Vagina (tissue), 2 donors: Measurements from ENCODE around the gene ART1. TPM values are rescaled to one million over a fixed set of nuclear protein-coding genes. Genes with fewer than 3 reads are reported as not detected.
"Not testable (repeated sequence)": the region's sequence is repeated elsewhere in the genome, so short reads cannot be mapped to it uniquely, and the experiment has no call there.

Experiments used
- DNase-seq, 2 donors: peaks; one replicate each; pipeline ENCODE4 v3.0.0-alpha.2; 2017; ENCODE audit errors: extremely low spot score in 2 of 2
- H3K27ac ChIP-seq: fragments of 200-600 bp; sonication (generic); one replicate; pipeline ENCODE4 v1.5.1; 2019
- H3K27me3 ChIP-seq: fragments of 200-600 bp; sonication (generic); one replicate; pipeline ENCODE4 v1.5.1; 2019
- H3K36me3 ChIP-seq, 2 donors: fragments of 200-600 bp; sonication (generic); one replicate each; pipeline ENCODE4 v1.5.1; 2017 to 2019
- H3K4me1 ChIP-seq: fragments of 200-600 bp; sonication (generic); one replicate; pipeline ENCODE4 v1.5.1; 2019
- H3K4me3 ChIP-seq, 2 donors: fragments of 200-600 bp; sonication (generic); 1 replicate in 1 of 2; 2 replicates in 1 of 2; pipeline ENCODE4 v1.5.1; 2016 to 2019
- H3K9me3 ChIP-seq: fragments of 200-600 bp; sonication (generic); one replicate; pipeline ENCODE4 v1.5.1; 2019
- CTCF ChIP-seq, 3 experiments: fragments of 450-650 bp in 2 of 3; fragments of 200-600 bp in 1 of 3; sonication (generic) in 1 of 3; IDR thresholded peaks; one replicate each; pipeline ENCODE4 v1.5.1; 2017 to 2019; ENCODE audit warnings: antibody characterized with exemption in 3 of 3, mild to moderate bottlenecking in 2 of 3, moderate library complexity in 2 of 3
- POLR2A ChIP-seq, 2 donors: fragments of 450-650 bp; IDR thresholded peaks; one replicate each; pipeline ENCODE4 v1.6.1; 2017; ENCODE audit warnings: antibody characterized with exemption in 2 of 2, mild to moderate bottlenecking in 2 of 2, moderate library complexity in 2 of 2
- POLR2AphosphoS5 ChIP-seq, 2 donors: sonication (generic); formaldehyde crosslinking; IDR thresholded peaks; one replicate each; pipeline ENCODE4 v1.9.0; 2017; ENCODE audit warnings: antibody characterized with exemption in 2 of 2, mild to moderate bottlenecking in 2 of 2, low read depth in 1 of 2; ENCODE audit not compliant: insufficient read depth in 1 of 2
- intact Hi-C: fragments of 100-400 bp; cut with DNase I; formaldehyde crosslinking; loops from one replicate; pipeline ENCODE4 v1.15.1; 2023
- total RNA-seq: library from RNA; depleted of rRNA; stranded (reverse); fragments of >200 nt; gene quantifications from one replicate; pipeline ENCODE4 v1.2.3, GENCODE V29; 2016

Gene ART1
- total RNA-seq: not detected

GRCh38 chr11:3644817-3645235 is at the start of gene ART1:
TSS of gene ART1 (plus strand) at chr11:3645128. CDS start at chr11:3659214, 14,086 bp downstream.
- Histone ChIP-seq H3K36me3 (no peaks in the 10 kb centered on the region), H3K27me3 (no peaks in the 10 kb centered on the region), H3K4me3 (no peak within 1 kb of the TSS), H3K27ac (no peak within 1 kb of the TSS), H3K4me1 (peaks cover 17% of the 10 kb centered on the region), H3K9me3 (no peaks in the 10 kb centered on the region)
- no peak for DNase-seq
- TF ChIP-seq POLR2AphosphoS5 (IDR thresholded peaks at IDR 0.05; ENCODE audit: insufficient read depth in 1 of 2, low read depth in 1 of 2): no peak
- no peak for TF ChIP-seq POLR2A (IDR thresholded peaks at IDR 0.05)
- no peak for TF ChIP-seq CTCF (IDR thresholded peaks at IDR 0.05)
- intact Hi-C loops: no loop called here

GRCh38 chr11:3597743-3598142 is 47.2 kb upstream of the ART1 start:
- H3K27ac ChIP-seq, intact Hi-C loops, H3K9me3 ChIP-seq, H3K36me3 ChIP-seq, H3K4me3 ChIP-seq, H3K4me1 ChIP-seq, H3K27me3 ChIP-seq, DNase-seq: not testable (repeated sequence)

GRCh38 chr11:3600201-3600600 is 44.7 kb upstream of the ART1 start:
- H3K27ac ChIP-seq, H3K36me3 ChIP-seq, DNase-seq, intact Hi-C loops, H3K4me1 ChIP-seq, H3K9me3 ChIP-seq, H3K27me3 ChIP-seq, H3K4me3 ChIP-seq: not testable (repeated sequence)

- no peak overlapping the region for H3K27ac ChIP-seq
- H3K4me1 ChIP-seq: no peaks in the 10 kb centered on the region
- H3K36me3 ChIP-seq: no peaks in the 10 kb centered on the region
- no peaks in the 10 kb centered on the region for H3K9me3 ChIP-seq
- H3K27me3 ChIP-seq: no peaks in the 10 kb centered on the region
- no peak overlapping the region for H3K4me3 ChIP-seq
- intact Hi-C loops: no loop called here
- TF ChIP-seq CTCF (IDR thresholded peaks at IDR 0.05) (no peak), POLR2A (IDR thresholded peaks at IDR 0.05) (no peak), POLR2AphosphoS5 (IDR thresholded peaks at IDR 0.05; ENCODE audit: insufficient read depth in 1 of 2, low read depth in 1 of 2) (no peak)
- DNase-seq: no peak
Measured at GRCh38 chr11:3604167-3604566, 40.8 kb upstream of the ART1 start.

- intact Hi-C loops: no loop called here
- Histone ChIP-seq H3K4me3 (no peak overlapping the region), H3K9me3 (no peaks in the 10 kb centered on the region)
Measured at GRCh38 chr11:3605283-3605662, 39.7 kb upstream of the ART1 start.

GRCh38 chr11:3605771-3606203 is 39.1 kb upstream of the ART1 start:
- TF ChIP-seq POLR2A (IDR thresholded peaks at IDR 0.05) (no peak), POLR2AphosphoS5 (IDR thresholded peaks at IDR 0.05; ENCODE audit: insufficient read depth in 1 of 2, low read depth in 1 of 2) (no peak), CTCF (IDR thresholded peaks at IDR 0.05) (no peak)
- intact Hi-C loops: no loop called here
- no peak for DNase-seq
- H3K27ac ChIP-seq: no peak overlapping the region
- no peak overlapping the region for H3K4me3 ChIP-seq
- H3K36me3 ChIP-seq: no peaks in the 10 kb centered on the region
- no peaks in the 10 kb centered on the region for H3K9me3 ChIP-seq
- H3K27me3 ChIP-seq: no peaks in the 10 kb centered on the region
- no peaks in the 10 kb centered on the region for H3K4me1 ChIP-seq

More at GRCh38 chr11:3605283-3605662, 39.7 kb upstream of the ART1 start:
- Histone ChIP-seq H3K27ac (no peak overlapping the region), H3K36me3 (no peaks in the 10 kb centered on the region), H3K4me1 (no peaks in the 10 kb centered on the region), H3K27me3 (no peaks in the 10 kb centered on the region)
- no peak for DNase-seq
- no peak for TF ChIP-seq CTCF (IDR thresholded peaks at IDR 0.05)
- no peak for TF ChIP-seq POLR2AphosphoS5 (IDR thresholded peaks at IDR 0.05; ENCODE audit: insufficient read depth in 1 of 2, low read depth in 1 of 2)
- no peak for TF ChIP-seq POLR2A (IDR thresholded peaks at IDR 0.05)
